COLO668 (cell line): ENCODE measurements around the gene BRMS1.
A peak's percentile ranks its signal among the peaks of the same experiment; 100 is the strongest.
"Not testable (repeated sequence)": the region's sequence is repeated elsewhere in the genome, so short reads cannot be mapped to it uniquely, and the experiment has no call there.

Experiments used
- DNase-seq: peaks from one replicate; lab custom pipeline; 2025; ENCODE audit not compliant: unreplicated experiment; lab: John Stamatoyannopoulos, UW

BRMS1 gene

DNA sequence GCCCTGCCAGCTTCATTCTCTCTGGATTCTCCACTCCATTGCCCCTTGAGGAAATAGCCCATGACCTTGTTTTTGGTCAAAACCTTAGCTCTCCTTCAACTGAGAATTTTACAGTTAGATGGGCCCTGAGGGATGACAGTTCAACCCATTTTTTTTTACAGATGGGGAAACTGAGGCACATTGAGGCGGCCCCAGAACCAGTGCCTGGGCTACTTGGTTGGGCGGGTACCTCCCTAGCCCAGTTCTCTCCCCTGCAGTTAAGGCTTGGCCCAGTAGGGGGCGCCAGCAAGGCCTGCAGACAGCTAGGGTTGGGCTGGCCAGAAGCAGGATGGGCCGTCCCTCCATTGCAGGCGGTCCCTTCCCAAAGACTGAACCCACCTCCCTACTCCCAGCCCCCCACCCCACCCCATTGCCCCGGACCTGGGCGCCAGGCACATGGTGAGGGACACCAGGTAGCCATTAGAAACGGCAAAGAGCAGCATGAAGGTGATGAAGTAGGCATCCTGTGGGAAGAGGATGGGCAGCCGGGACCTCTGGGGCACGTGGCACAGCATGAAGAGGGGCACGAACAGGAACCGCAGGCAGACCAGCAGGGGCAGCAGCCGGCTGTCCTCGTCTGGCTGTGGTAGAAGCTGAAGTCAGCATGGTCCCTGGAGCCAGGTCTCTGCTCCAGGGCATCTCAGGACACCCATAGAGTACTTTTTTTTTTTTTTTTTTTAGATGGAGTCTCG, 19.1 kb upstream of the BRMS1 start:
- peak; percentile 58 for DNase-seq

GRCh38 chr11:66363187-66363601, 18.3 kb upstream of the BRMS1 start:
- no peak for DNase-seq

GRCh38 chr11:66362481-66363147, 17.7 kb upstream of the BRMS1 start:
- no peak for DNase-seq

- DNase-seq: no peak
These were observed 16.6 kb upstream of the BRMS1 start for GRCh38 chr11:66361502-66361941.

- no peak for DNase-seq
These were observed 15.6 kb upstream of the BRMS1 start for GRCh38 chr11:66360406-66361073.

DNA sequence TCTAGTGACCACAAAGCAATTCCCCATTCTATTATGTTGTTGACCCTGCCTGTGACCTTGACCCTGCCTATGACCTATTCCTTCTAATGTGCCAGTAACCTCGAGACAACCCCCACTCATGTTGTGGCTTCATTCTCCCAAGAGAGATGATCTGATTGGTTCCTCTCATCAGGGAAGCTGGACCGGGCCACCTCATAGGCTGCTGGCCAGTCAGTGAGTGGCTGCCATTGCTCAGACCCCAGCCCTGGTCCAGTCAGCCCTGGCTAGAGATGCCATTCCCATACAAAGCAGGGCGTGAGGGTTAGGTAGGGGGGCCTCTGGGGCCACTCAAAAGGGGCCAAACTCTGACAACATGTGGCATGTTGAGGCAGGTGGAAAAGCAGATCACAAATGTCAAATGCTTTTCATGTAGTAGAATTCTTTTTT, 14.8 kb upstream of the BRMS1 start:
- DNase-seq: no peak

GRCh38 chr11:66350560-66351235, 5.8 kb upstream of the BRMS1 start:
- not testable (repeated sequence) for DNase-seq

GRCh38 chr11:66349084-66349386, 4.1 kb upstream of the BRMS1 start:
- DNase-seq: no peak

DNA sequence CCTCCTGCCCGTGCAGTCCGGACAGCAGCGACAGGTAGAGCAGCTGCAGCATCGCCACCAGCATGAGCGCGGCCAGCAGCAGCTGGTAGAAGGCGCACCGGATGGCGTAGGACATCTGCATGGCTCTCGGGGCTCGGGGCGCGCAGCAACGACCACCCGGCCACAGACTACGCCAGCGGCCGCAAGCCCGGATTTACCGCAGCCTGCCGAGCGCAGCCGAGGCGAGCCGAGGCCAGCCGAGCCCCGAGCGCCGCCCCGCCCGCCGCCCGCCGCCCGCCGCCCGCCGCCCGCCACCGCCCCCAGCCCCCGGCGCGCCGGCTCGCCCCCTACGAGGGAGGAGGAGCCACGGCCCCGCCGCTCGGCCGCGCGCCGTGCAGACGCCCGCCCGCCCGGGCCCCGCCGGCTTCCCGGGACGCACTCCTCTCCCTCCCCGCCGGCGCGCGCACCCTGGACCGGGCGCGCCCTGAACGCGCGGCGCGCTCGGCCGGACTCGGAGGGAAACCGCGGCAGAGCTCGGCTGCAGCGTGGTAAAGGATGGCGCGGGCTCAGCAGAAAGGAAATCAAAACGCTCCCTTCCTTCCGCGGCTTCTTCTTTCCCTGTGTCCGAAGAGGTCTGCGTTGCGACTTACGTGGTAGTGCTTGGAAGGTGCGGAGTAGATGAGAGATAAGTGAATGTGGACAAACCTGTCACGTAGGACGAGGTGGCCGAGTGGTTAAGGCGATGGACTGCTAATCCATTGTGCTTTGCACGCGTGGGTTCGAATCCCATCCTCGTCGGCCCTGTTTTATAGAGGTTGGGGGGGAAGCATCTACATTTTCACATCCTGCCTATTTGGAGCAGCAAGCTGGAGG, 2.7 kb upstream of the BRMS1 start, which contains the start of gene B4GAT1:
TSS of gene B4GAT1 (minus strand) at position 205 of the 852 bp plus-strand sequence. CDS start at position 121, 84 bp downstream.
- peak; percentile 87 for DNase-seq

- peak; percentile 58 for DNase-seq
These were observed 1.8 kb upstream of the BRMS1 start for GRCh38 chr11:66346476-66347424.

DNA sequence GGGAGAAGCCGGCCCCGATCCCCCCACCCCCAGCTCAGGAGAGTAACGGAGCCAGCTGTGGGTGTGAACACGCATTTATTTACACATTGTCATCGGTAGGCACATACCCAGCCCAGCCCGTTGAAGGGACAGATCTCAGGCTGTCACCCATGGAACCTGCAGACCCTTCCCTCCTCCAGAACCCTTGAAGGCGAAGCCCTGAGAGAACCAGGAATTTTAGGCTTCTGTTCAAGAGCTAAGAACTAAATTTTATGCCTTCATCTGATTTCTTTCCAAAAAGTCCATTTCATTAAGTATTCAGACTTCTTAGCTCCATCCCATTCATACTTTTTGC, 379 bp upstream of the BRMS1 start:
- DNase-seq: no peak

- no peak for DNase-seq
These were observed 1.7 kb downstream of the BRMS1 start for GRCh38 chr11:66343176-66343575.

DNA sequence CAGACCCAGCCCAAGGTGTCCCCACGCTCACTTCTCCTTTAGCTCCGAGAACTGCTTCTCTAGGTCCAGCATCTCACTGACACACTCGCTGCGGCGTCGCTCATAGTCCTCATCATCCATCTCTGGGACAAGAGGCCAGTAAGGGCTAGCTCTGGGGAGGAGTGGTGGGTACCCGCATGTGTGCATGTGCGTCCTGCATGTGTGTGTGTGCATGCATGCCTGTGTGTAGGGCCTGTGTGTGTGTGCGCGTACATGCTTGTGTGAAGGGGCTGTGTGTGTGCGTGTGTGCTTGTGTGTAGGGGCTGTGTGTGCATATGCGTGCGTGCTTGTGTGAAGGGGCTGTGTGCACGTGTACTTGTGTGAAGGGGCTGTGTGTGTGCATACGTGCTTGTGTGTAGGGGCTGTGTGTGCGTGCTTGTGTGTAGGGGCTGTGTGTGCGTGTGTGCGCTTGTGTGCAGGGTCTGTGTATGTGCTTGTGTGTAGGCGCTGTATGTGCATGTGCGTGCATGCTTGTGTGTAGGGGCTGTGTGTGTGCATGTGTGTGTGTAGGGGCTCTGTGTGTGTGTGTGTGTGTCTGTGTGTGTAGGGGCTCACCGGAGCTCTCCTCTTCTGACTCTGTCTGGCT, 3.3 kb downstream of the BRMS1 start:
- no peak for DNase-seq

GRCh38 chr11:66340596-66341501, 4.1 kb downstream of the BRMS1 start:
- DNase-seq: no peak

GRCh38 chr11:66339686-66340483, 5.0 kb downstream of the BRMS1 start:
- DNase-seq: no peak

GRCh38 chr11:66339162-66339675, 5.7 kb downstream of the BRMS1 start:
- no peak for DNase-seq
